ENCODE measurements around the gene CAMK2D. TPM values are rescaled to one million over a fixed set of nuclear protein-coding genes. Genes with fewer than 3 reads are reported as not detected.

CAMK2D gene
- total RNA-seq, 1 experiment from 2014 or later = 32.1 TPM

- H3K4me1 Mint-ChIP-seq (ENCODE audit: insufficient read depth, unreplicated experiment) = no peaks in the 10 kb centered on the region
- H3K27me3 Mint-ChIP-seq (ENCODE audit: insufficient read depth, unreplicated experiment) = no peaks in the 10 kb centered on the region
- BruUV-seq (replicated peaks) = no TSS peak
- ChIA-PET CTCF (interaction anchor here (0.6 kb wide), 1 partner anchor 42 kb away, joined by 3 read pairs; no protein-coding TSS in a partner anchor), POLR2A (interaction anchor here (1.4 kb wide), 1 partner anchor 13 kb away, joined by 3 read pairs; no protein-coding TSS in a partner anchor)
- H3K36me3 Mint-ChIP-seq (ENCODE audit: insufficient read depth, unreplicated experiment) = peaks cover 45% of the 10 kb centered on the region
- TF ChIP-seq, protein P1, sequence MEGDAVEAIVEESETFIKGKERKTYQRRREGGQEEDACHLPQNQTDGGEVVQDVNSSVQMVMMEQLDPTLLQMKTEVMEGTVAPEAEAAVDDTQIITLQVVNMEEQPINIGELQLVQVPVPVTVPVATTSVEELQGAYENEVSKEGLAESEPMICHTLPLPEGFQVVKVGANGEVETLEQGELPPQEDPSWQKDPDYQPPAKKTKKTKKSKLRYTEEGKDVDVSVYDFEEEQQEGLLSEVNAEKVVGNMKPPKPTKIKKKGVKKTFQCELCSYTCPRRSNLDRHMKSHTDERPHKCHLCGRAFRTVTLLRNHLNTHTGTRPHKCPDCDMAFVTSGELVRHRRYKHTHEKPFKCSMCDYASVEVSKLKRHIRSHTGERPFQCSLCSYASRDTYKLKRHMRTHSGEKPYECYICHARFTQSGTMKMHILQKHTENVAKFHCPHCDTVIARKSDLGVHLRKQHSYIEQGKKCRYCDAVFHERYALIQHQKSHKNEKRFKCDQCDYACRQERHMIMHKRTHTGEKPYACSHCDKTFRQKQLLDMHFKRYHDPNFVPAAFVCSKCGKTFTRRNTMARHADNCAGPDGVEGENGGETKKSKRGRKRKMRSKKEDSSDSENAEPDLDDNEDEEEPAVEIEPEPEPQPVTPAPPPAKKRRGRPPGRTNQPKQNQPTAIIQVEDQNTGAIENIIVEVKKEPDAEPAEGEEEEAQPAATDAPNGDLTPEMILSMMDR (IDR thresholded peaks at IDR 0.05; ENCODE audit: unreplicated experiment) = no peak
- DNase-seq (ENCODE audit: unreplicated experiment) = no peak
- no peak overlapping the region for H3K4me3 Mint-ChIP-seq (ENCODE audit: unreplicated experiment)
- H3K9me3 Mint-ChIP-seq (ENCODE audit: unreplicated experiment) = no peaks in the 10 kb centered on the region
- H3K27ac Mint-ChIP-seq (ENCODE audit: low read depth, unreplicated experiment) = no peak overlapping the region
- intact Hi-C loops (cut with micrococcal nuclease) = no loop called here
Observed at GRCh38 chr4:113509851-113510250, 251.7 kb downstream of the CAMK2D start.

DNA sequence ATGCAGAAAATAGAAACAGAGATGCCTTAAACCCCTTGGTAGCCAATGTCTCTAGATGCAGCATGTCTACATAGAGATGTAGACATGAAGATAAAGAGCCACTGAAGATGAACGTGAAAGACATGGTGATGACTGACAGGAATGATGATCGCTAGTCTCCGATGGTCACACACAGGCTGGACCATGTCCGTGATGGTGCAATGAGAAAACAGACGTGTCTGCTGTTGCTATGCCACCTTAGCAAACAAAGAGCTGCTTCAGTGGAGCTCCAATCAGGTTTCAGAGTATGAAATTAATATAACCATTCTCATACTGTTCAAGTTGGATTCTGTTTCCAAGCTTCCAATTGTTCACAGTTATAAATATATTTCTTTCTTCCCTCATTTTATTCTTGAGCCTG, 256.5 kb downstream of the CAMK2D start:
- Mint-ChIP-seq H3K36me3 (ENCODE audit: insufficient read depth, unreplicated experiment) (peaks cover 23% of the 10 kb centered on the region), H3K27ac (ENCODE audit: low read depth, unreplicated experiment) (no peak overlapping the region), H3K4me1 (ENCODE audit: insufficient read depth, unreplicated experiment) (peaks cover 9% of the 10 kb centered on the region), H3K27me3 (ENCODE audit: insufficient read depth, unreplicated experiment) (no peaks in the 10 kb centered on the region), H3K9me3 (ENCODE audit: unreplicated experiment) (no peaks in the 10 kb centered on the region), H3K4me3 (ENCODE audit: unreplicated experiment) (no peak overlapping the region)
- ChIA-PET POLR2A (no interaction called here), CTCF (no interaction called here)
- TF ChIP-seq, protein P1 (IDR thresholded peaks at IDR 0.05; ENCODE audit: unreplicated experiment) = no peak
- intact Hi-C loops (cut with micrococcal nuclease) = no loop called here
- no peak for DNase-seq (ENCODE audit: unreplicated experiment)
- no TSS peak for BruUV-seq (replicated peaks)

- Mint-ChIP-seq H3K4me1 (ENCODE audit: insufficient read depth, unreplicated experiment) (peaks cover 15% of the 10 kb centered on the region), H3K27ac (ENCODE audit: low read depth, unreplicated experiment) (no peak overlapping the region)
- CTCF ChIA-PET = interaction anchor here (0.6 kb wide), 1 partner anchor 265 kb away, joined by 3 read pairs; no protein-coding TSS in a partner anchor
Observed at GRCh38 chr4:113504422-113504821, 257.1 kb downstream of the CAMK2D start.

GRCh38 chr4:113503691-113504090, 257.8 kb downstream of the CAMK2D start:
- Mint-ChIP-seq H3K27me3 (ENCODE audit: insufficient read depth, unreplicated experiment) (no peaks in the 10 kb centered on the region), H3K27ac (ENCODE audit: low read depth, unreplicated experiment) (no peak overlapping the region), H3K9me3 (ENCODE audit: unreplicated experiment) (no peaks in the 10 kb centered on the region)

More at GRCh38 chr4:113504422-113504821, 257.1 kb downstream of the CAMK2D start:
- POLR2A ChIA-PET = no interaction called here
- TF ChIP-seq, protein P1 (IDR thresholded peaks at IDR 0.05; ENCODE audit: unreplicated experiment) = no peak
- no peak for DNase-seq (ENCODE audit: unreplicated experiment)
- H3K27me3 Mint-ChIP-seq (ENCODE audit: insufficient read depth, unreplicated experiment) = no peaks in the 10 kb centered on the region
- H3K9me3 Mint-ChIP-seq (ENCODE audit: unreplicated experiment) = no peaks in the 10 kb centered on the region
- intact Hi-C loops (cut with micrococcal nuclease) = no loop called here
- H3K36me3 Mint-ChIP-seq (ENCODE audit: insufficient read depth, unreplicated experiment) = peaks cover 23% of the 10 kb centered on the region
- H3K4me3 Mint-ChIP-seq (ENCODE audit: unreplicated experiment) = no peak overlapping the region
- BruUV-seq (replicated peaks) = no TSS peak

More at GRCh38 chr4:113503691-113504090, 257.8 kb downstream of the CAMK2D start:
- DNase-seq (ENCODE audit: unreplicated experiment) = no peak
- TF ChIP-seq, protein P1 (IDR thresholded peaks at IDR 0.05; ENCODE audit: unreplicated experiment) = no peak
- intact Hi-C loops (cut with micrococcal nuclease) = no loop called here
- no TSS peak for BruUV-seq (replicated peaks)
- CTCF ChIA-PET = interaction anchor here (0.6 kb wide), 1 partner anchor 266 kb away, joined by 3 read pairs; no protein-coding TSS in a partner anchor
- H3K36me3 Mint-ChIP-seq (ENCODE audit: insufficient read depth, unreplicated experiment) = peaks cover 18% of the 10 kb centered on the region
- H3K4me3 Mint-ChIP-seq (ENCODE audit: unreplicated experiment) = no peak overlapping the region
- peaks cover 15% of the 10 kb centered on the region for H3K4me1 Mint-ChIP-seq (ENCODE audit: insufficient read depth, unreplicated experiment)
- POLR2A ChIA-PET = interaction anchor here (0.5 kb wide), 1 partner anchor 60 kb away, joined by 4 read pairs; no protein-coding TSS in a partner anchor

All from MCF 10A (cell line).